Measurements from ENCODE around the gene FBXO44. TPM values are rescaled to one million over a fixed set of nuclear protein-coding genes. Genes with fewer than 3 reads are reported as not detected.
A peak's percentile ranks its signal among the peaks of the same experiment; 100 is the strongest.

The FBXO44 gene
- total RNA-seq, 1 donor from 2014 or later: 18.4 TPM

DNA sequence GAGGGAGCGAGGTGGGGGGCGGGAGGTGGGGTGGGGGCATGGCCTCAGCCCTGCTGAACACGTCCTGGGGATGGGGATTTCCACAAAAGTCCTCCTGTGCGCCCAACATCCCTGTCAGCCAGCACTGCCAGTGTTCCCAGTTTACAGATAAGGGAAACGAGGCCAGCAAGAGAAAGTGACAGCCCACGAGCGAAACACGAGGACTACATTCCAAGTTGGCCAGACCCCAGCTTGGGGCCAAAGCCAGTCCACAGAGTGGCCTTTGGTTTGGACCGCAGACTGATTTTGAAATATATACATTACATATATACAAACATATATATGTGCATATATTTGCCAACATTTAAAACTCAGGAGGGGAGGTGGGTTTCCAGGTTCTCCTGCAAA is 5.4 kb upstream of the FBXO44 start:
- intact Hi-C loops (cut with DNase I): loop anchor here (10.0 kb wide), 1 partner anchor 404 kb away; no protein-coding TSS in a partner anchor
- Histone ChIP-seq H3K9me3 (no peaks in the 10 kb centered on the region), H3K36me3 (no peaks in the 10 kb centered on the region), H3K27ac (no peak overlapping the region), H3K4me3 (peak overlapping the region; percentile 11), H3K27me3 (ENCODE audit: low read depth) (peaks cover 14% of the 10 kb centered on the region), H3K4me1 (peaks cover 30% of the 10 kb centered on the region)
- ATAC-seq: no peak
- DNase-seq: no peak
- TF ChIP-seq, protein P1, sequence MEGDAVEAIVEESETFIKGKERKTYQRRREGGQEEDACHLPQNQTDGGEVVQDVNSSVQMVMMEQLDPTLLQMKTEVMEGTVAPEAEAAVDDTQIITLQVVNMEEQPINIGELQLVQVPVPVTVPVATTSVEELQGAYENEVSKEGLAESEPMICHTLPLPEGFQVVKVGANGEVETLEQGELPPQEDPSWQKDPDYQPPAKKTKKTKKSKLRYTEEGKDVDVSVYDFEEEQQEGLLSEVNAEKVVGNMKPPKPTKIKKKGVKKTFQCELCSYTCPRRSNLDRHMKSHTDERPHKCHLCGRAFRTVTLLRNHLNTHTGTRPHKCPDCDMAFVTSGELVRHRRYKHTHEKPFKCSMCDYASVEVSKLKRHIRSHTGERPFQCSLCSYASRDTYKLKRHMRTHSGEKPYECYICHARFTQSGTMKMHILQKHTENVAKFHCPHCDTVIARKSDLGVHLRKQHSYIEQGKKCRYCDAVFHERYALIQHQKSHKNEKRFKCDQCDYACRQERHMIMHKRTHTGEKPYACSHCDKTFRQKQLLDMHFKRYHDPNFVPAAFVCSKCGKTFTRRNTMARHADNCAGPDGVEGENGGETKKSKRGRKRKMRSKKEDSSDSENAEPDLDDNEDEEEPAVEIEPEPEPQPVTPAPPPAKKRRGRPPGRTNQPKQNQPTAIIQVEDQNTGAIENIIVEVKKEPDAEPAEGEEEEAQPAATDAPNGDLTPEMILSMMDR (IDR thresholded peaks at IDR 0.05): no peak

DNA sequence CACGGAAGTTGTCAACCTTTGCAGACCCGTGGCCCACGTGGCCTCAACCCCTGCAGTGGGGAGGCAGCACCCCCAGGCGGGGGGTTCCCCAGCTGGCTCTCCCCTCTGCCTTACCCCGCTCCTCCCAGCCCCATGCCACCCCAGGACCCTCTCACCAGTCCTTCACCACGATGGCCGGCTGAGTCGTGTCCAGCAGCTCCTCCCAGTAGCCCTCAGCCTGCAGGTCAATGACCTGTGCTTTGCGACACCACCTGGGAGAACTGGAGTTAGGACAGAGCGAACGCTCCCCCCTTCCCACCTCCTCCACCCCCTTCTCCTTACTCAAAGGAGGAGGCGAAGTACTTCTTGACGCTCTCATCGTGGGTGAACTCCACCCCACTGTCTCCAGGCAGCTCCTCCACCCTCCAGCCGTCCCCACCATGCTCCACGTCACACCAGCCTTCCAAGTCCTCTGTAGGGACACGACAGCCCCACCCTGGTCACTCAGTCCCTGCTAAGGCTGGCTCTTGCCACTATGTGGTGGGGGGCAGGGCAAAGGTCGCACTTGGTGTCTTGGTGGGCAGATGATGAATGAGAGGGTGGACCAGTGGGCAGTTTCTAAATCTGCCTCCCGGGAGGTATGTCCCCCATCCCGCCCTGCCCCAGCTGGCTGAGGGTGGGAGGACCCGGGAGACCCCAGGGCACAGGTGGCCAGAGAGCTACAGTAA is 4.9 kb upstream of the FBXO44 start:
- TF ChIP-seq, protein P1 (IDR thresholded peaks at IDR 0.05): no peak
- Histone ChIP-seq H3K27ac (peak overlapping the region; percentile 39), H3K36me3 (no peaks in the 10 kb centered on the region), H3K4me1 (peaks cover 30% of the 10 kb centered on the region), H3K27me3 (ENCODE audit: low read depth) (peaks cover 14% of the 10 kb centered on the region), H3K4me3 (peak overlapping the region; percentile 42), H3K9me3 (no peaks in the 10 kb centered on the region)
- DNase-seq (peak; percentile 64), ATAC-seq (peak; percentile 38 to 47)
- intact Hi-C loops (cut with DNase I): loop anchor here (10.0 kb wide), 1 partner anchor 405 kb away; no protein-coding TSS in a partner anchor

DNA sequence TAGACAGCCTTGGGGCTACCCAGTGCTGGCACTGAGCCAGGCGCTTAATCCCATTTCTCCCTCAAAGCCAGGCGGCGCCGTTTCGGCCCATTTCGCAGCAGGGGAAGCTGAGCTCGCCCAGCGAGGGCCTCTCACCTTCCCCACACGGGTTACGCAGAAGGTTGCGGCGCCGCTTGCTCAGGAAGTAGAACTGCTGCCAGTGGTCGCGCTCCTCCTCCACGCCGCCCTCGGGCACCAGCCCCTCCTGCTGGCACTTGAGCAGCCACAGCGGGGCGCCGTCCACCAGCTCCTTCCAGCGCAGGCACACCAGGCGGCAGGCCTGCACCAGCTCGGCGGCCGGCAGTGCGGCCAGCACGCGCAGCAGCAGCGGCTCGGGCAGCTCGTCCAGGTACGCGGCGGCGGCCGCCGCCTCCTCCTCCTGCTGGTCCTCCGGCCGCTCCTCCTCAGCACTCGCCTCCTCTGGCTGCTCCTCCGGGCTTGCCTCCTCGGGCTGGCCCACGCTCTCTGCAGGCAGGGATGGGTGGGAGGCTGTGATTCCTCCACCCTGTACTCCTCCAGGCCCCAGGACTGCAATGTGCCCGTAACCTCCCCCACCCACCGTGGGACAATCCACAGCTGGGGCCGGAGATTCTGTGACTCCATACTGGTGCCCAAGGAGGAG is 4.2 kb upstream of the FBXO44 start:
- Histone ChIP-seq H3K27ac (peak overlapping the region; percentile 39), H3K9me3 (no peaks in the 10 kb centered on the region), H3K4me3 (peak overlapping the region; percentile 42), H3K4me1 (peaks cover 35% of the 10 kb centered on the region), H3K27me3 (ENCODE audit: low read depth) (peaks cover 14% of the 10 kb centered on the region), H3K36me3 (no peaks in the 10 kb centered on the region)
- intact Hi-C loops (cut with DNase I): no loop called here
- peak; percentile 77 to 78 for ATAC-seq
- TF ChIP-seq, protein P1 (IDR thresholded peaks at IDR 0.05): peak; percentile 80
- DNase-seq: peak; percentile 90

DNA sequence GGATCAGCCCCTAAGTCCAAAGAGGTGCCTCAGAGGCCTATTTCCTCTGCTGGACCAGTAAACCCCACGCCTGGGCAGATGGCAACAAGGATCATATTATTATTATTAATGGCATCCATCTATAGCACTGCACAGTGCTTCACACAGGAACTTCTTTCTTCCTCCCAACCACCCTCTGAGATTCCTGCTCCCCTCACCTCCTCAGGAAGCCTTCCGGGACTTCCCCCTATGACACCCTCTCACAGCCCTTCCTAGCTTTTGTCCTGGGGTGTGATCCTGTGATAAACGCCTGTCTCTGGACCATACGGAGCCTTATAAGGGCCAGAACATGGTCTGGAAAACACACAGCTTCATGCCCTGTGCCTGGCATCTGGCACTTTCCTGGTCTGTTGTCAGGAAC is 3.7 kb upstream of the FBXO44 start:
- DNase-seq (no peak), ATAC-seq (no peak)
- Histone ChIP-seq H3K36me3 (no peaks in the 10 kb centered on the region), H3K9me3 (no peaks in the 10 kb centered on the region), H3K4me3 (peak overlapping the region; percentile 42), H3K27ac (no peak overlapping the region), H3K27me3 (ENCODE audit: low read depth) (peaks cover 14% of the 10 kb centered on the region), H3K4me1 (peaks cover 41% of the 10 kb centered on the region)
- TF ChIP-seq, protein P1 (IDR thresholded peaks at IDR 0.05): no peak
- intact Hi-C loops (cut with DNase I): no loop called here

DNA sequence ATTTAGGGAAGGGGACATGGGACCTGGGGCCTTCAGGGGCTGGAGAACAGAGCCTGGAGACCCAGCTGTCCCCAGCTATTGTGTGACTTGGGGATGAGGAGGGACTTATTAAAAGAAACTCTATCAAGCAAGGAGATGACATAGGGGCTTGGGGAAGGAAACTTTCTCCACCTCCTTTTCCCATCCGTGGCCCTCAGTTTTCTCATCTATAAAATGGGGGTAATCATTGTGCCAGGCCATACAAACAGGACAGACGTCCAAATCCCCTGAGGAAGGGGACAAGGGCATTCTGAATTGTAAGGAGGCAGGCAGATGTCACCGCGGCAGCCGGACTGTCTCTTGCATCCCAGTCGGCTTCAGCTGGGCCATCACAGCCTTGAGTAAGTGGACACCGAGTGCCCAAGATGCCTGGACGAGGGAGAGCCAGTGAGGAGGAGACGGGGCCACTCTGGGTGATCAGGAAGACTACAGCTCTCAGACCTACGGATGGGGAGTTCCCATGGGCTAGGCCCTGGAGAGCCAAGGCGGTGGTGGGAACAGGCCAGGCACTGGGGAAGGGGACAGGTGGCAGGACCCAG is 2.4 kb upstream of the FBXO44 start:
- intact Hi-C loops (cut with DNase I): no loop called here
- Histone ChIP-seq H3K4me1 (peaks cover 42% of the 10 kb centered on the region), H3K36me3 (peaks cover 4% of the 10 kb centered on the region), H3K9me3 (no peaks in the 10 kb centered on the region), H3K27me3 (ENCODE audit: low read depth) (peaks cover 14% of the 10 kb centered on the region), H3K4me3 (no peak overlapping the region), H3K27ac (no peak overlapping the region)
- ATAC-seq: no peak
- TF ChIP-seq, protein P1 (IDR thresholded peaks at IDR 0.05): no peak
- no peak for DNase-seq
